ENCODE data around the gene MAP2K2.

The MAP2K2 gene

GRCh38 chr19:4095488-4095844 lies 28.5 kb downstream of the MAP2K2 start:
- H3K9me3 ChIP-seq (ENCODE audit: insufficient read depth, low read length), result no peaks in the 10 kb centered on the region
- no peak overlapping the region for H3K9ac ChIP-seq (ENCODE audit: low read length)
- no peak overlapping the region for H3K4me2 ChIP-seq (ENCODE audit: low read length)
- H3K4me3 ChIP-seq (ENCODE audit: low read length), result no peak overlapping the region
- H4K20me1 ChIP-seq (ENCODE audit: insufficient read depth, low read length), result no peaks in the 10 kb centered on the region; the same call in 1 of the 2 replicates
- H3K36me3 ChIP-seq (replicated peaks; ENCODE audit: low read depth, low read length), result peaks cover 34% of the 10 kb centered on the region
- no peaks in the 10 kb centered on the region for H3K4me1 ChIP-seq (ENCODE audit: low read length)
- no peaks in the 10 kb centered on the region for H3K79me2 ChIP-seq (ENCODE audit: low read length)
- no peak overlapping the region for H2AFZ ChIP-seq (ENCODE audit: low read depth, low read length)
- no peaks in the 10 kb centered on the region for H3K27me3 ChIP-seq (ENCODE audit: low read depth, low read length)
- TF ChIP-seq CTCF (IDR thresholded peaks at IDR 0.05; ENCODE audit: low read depth, low read length) (no peak), EZH2phosphoT487 (IDR thresholded peaks at IDR 0.05; ENCODE audit: low read depth) (no peak)
- no peak overlapping the region for H3K27ac ChIP-seq (ENCODE audit: low read length)

GRCh38 chr19:4094761-4095487 lies 29.0 kb downstream of the MAP2K2 start:
- no peak overlapping the region for H3K9ac ChIP-seq (ENCODE audit: low read length)
- H3K4me3 ChIP-seq (ENCODE audit: low read length), result no peak overlapping the region
- no peaks in the 10 kb centered on the region for H3K27me3 ChIP-seq (ENCODE audit: low read depth, low read length)
- no peaks in the 10 kb centered on the region; the same call in 1 of the 2 replicates for H4K20me1 ChIP-seq (ENCODE audit: insufficient read depth, low read length)
- H2AFZ ChIP-seq (ENCODE audit: low read depth, low read length), result no peak overlapping the region
- H3K36me3 ChIP-seq (replicated peaks; ENCODE audit: low read depth, low read length), result peaks cover 31% of the 10 kb centered on the region
- TF ChIP-seq CTCF (IDR thresholded peaks at IDR 0.05; ENCODE audit: low read depth, low read length) (no peak), EZH2phosphoT487 (IDR thresholded peaks at IDR 0.05; ENCODE audit: low read depth) (no peak)
- no peak overlapping the region for H3K27ac ChIP-seq (ENCODE audit: low read length)
- H3K4me1 ChIP-seq (ENCODE audit: low read length), result no peaks in the 10 kb centered on the region
- no peaks in the 10 kb centered on the region for H3K79me2 ChIP-seq (ENCODE audit: low read length)
- H3K4me2 ChIP-seq (ENCODE audit: low read length), result no peak overlapping the region
- H3K9me3 ChIP-seq (ENCODE audit: insufficient read depth, low read length), result no peaks in the 10 kb centered on the region

DNA sequence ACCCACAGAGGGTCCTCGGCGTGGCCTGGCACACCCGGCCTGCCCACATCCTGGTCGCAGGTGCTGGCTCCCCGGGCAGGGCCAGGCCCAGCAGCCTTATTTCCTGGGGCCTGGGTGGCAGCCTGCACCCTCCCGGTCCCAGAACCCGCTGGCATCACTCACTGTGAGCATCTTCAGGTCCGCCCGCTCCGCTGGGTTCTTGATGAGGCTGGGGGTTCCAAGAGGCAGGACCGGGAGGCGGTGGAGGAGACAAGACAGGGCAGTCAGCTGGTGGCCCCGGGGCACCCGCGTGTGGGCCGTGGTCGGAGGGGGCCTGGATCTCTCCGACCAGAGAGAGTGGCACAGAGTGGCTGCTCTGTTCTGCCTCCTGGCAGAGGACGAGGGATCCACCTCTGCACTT lies 29.6 kb downstream of the MAP2K2 start:
- H2AFZ ChIP-seq (ENCODE audit: low read depth, low read length), result no peak overlapping the region
- H3K9me3 ChIP-seq (ENCODE audit: insufficient read depth, low read length), result no peaks in the 10 kb centered on the region
- no peak overlapping the region for H3K27ac ChIP-seq (ENCODE audit: low read length)
- no peaks in the 10 kb centered on the region; the same call in 1 of the 2 replicates for H4K20me1 ChIP-seq (ENCODE audit: insufficient read depth, low read length)
- H3K36me3 ChIP-seq (replicated peaks; ENCODE audit: low read depth, low read length), result peaks cover 33% of the 10 kb centered on the region
- no peaks in the 10 kb centered on the region for H3K27me3 ChIP-seq (ENCODE audit: low read depth, low read length)
- no peaks in the 10 kb centered on the region for H3K79me2 ChIP-seq (ENCODE audit: low read length)
- no peak overlapping the region for H3K4me2 ChIP-seq (ENCODE audit: low read length)
- H3K9ac ChIP-seq (ENCODE audit: low read length), result no peak overlapping the region
- TF ChIP-seq EZH2phosphoT487 (IDR thresholded peaks at IDR 0.05; ENCODE audit: low read depth) (no peak), CTCF (IDR thresholded peaks at IDR 0.05; ENCODE audit: low read depth, low read length) (no peak)
- H3K4me1 ChIP-seq (ENCODE audit: low read length), result no peaks in the 10 kb centered on the region
- H3K4me3 ChIP-seq (ENCODE audit: low read length), result no peak overlapping the region

- peaks cover 31% of the 10 kb centered on the region for H3K36me3 ChIP-seq (replicated peaks; ENCODE audit: low read depth, low read length)
- no peak overlapping the region for H3K4me3 ChIP-seq (ENCODE audit: low read length)
- H3K4me1 ChIP-seq (ENCODE audit: low read length), result no peaks in the 10 kb centered on the region
- H3K4me2 ChIP-seq (ENCODE audit: low read length), result no peak overlapping the region
- H3K79me2 ChIP-seq (ENCODE audit: low read length), result no peaks in the 10 kb centered on the region
- no peaks in the 10 kb centered on the region; the same call in 1 of the 2 replicates for H4K20me1 ChIP-seq (ENCODE audit: insufficient read depth, low read length)
- TF ChIP-seq EZH2phosphoT487 (IDR thresholded peaks at IDR 0.05; ENCODE audit: low read depth), result no peak
- no peaks in the 10 kb centered on the region for H3K27me3 ChIP-seq (ENCODE audit: low read depth, low read length)
- H3K9me3 ChIP-seq (ENCODE audit: insufficient read depth, low read length), result no peaks in the 10 kb centered on the region
- H2AFZ ChIP-seq (ENCODE audit: low read depth, low read length), result no peak overlapping the region
- no peak overlapping the region for H3K27ac ChIP-seq (ENCODE audit: low read length)
- no peak overlapping the region for H3K9ac ChIP-seq (ENCODE audit: low read length)
Observed at GRCh38 chr19:4093643-4094175, 30.2 kb downstream of the MAP2K2 start.

Measured in OCI-LY3 (cell line).